ENCODE measurements around the gene LDHAL6B.

- TF ChIP-seq SP1 (CRISPR knock-in tag; conservative IDR thresholded peaks at IDR 0.05) (no peak), MAX (CRISPR knock-in tag; IDR thresholded peaks at IDR 0.05) (no peak), CTCF (IDR thresholded peaks at IDR 0.05) (no peak), IRF2 (CRISPR knock-in tag; IDR thresholded peaks at IDR 0.05; ENCODE audit: borderline replicate concordance, low read depth) (no peak), FOXJ3 (CRISPR knock-in tag; IDR thresholded peaks at IDR 0.05; ENCODE audit: borderline replicate concordance) (no peak), TCF7 (CRISPR knock-in tag; IDR thresholded peaks at IDR 0.05; ENCODE audit: low read depth) (no peak)
- TF ChIP-seq, protein P1, sequence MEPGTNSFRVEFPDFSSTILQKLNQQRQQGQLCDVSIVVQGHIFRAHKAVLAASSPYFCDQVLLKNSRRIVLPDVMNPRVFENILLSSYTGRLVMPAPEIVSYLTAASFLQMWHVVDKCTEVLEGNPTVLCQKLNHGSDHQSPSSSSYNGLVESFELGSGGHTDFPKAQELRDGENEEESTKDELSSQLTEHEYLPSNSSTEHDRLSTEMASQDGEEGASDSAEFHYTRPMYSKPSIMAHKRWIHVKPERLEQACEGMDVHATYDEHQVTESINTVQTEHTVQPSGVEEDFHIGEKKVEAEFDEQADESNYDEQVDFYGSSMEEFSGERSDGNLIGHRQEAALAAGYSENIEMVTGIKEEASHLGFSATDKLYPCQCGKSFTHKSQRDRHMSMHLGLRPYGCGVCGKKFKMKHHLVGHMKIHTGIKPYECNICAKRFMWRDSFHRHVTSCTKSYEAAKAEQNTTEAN (CRISPR knock-in tag; IDR thresholded peaks at IDR 0.05) = no peak
These were observed at the start of gene LDHAL6B for GRCh38 chr15:59206623-59207183.
